ENCODE measurements around the gene TSGA10IP. TPM values are rescaled to one million over a fixed set of nuclear protein-coding genes. Genes with fewer than 3 reads are reported as not detected.

Gene TSGA10IP
- total RNA-seq, 4 donors from 2014 or later, result not detected

DNA sequence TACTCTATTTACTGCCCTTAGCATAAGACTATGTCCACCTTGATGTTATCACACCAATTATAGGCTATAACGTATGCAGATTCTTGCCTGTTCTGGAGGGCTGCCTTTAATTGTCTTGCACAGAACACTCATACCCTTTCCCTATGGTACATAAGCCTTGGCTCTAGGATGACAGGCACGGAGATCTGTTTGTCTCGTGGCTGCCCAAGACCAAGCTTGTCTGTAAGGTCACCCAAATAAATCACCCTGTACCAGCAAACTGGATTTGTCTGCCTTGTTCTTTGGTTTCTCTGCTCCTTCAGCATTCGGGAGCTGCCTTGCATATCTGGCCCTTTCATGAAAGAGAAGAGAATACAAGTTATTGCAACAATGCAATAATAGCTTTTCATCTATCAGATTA is 7.5 kb upstream of the TSGA10IP start:
- Histone ChIP-seq H3K27me3 (peaks cover 29% of the 10 kb centered on the region), H3K36me3 (no peaks in the 10 kb centered on the region), H3K9me3 (no peaks in the 10 kb centered on the region), H3K4me3 (no peak overlapping the region), H3K4me1 (no peaks in the 10 kb centered on the region), H3K27ac (no peak overlapping the region)
- TF ChIP-seq, protein P1, sequence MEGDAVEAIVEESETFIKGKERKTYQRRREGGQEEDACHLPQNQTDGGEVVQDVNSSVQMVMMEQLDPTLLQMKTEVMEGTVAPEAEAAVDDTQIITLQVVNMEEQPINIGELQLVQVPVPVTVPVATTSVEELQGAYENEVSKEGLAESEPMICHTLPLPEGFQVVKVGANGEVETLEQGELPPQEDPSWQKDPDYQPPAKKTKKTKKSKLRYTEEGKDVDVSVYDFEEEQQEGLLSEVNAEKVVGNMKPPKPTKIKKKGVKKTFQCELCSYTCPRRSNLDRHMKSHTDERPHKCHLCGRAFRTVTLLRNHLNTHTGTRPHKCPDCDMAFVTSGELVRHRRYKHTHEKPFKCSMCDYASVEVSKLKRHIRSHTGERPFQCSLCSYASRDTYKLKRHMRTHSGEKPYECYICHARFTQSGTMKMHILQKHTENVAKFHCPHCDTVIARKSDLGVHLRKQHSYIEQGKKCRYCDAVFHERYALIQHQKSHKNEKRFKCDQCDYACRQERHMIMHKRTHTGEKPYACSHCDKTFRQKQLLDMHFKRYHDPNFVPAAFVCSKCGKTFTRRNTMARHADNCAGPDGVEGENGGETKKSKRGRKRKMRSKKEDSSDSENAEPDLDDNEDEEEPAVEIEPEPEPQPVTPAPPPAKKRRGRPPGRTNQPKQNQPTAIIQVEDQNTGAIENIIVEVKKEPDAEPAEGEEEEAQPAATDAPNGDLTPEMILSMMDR (IDR thresholded peaks at IDR 0.05), result no peak
- TF ChIP-seq POLR2A (IDR thresholded peaks at IDR 0.05) (no peak), EP300 (IDR thresholded peaks at IDR 0.05) (no peak), POLR2AphosphoS5 (IDR thresholded peaks at IDR 0.05) (no peak)
- no peak for ATAC-seq
- WGBS, 2 donors (ENCODE audit: low coverage in 1 of 2), result 39 to 74% methylated on average over 2 to 4 of the region's 4 CpGs

DNA sequence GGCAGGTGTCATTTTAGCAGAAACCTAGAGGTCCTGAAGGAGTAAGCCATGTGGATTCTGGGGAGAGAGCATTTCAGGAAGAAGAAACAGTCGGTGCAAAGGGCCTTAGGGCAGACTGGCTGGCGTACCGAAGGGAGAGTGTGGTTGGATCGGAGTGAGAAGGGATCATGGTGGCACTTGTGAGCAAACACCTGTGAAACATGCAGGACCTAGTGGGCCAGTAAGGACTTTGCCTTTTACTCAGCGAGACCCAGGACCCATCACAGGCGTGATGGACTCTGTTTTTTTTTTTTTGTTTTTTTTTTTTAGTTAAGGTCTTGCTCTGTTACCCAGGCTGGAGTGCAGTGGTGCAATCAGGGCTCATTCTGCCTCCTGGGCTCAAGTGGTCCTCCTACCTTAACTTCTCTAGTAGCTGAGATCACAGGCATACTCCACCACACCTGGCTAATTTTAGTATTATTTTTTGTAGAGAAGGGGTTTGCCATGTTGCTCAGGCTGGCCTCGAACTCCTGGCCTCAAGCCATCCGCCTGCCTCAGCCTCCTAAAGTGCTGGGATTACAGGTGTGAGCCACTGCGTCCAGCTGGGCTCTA is 3.5 kb upstream of the TSGA10IP start:
- peaks cover 22% of the 10 kb centered on the region for H3K27me3 ChIP-seq
- H3K36me3 ChIP-seq, result no peaks in the 10 kb centered on the region
- peak overlapping the region in 1 of 4 donors; percentile 40 for H3K27ac ChIP-seq
- 62 to 81% methylated on average over 5 to 9 of the region's 9 CpGs for WGBS, 2 donors (ENCODE audit: low coverage in 1 of 2)
- no peaks in the 10 kb centered on the region for H3K4me1 ChIP-seq
- no peak for ATAC-seq
- H3K9me3 ChIP-seq, result no peaks in the 10 kb centered on the region
- no peak overlapping the region for H3K4me3 ChIP-seq
- no peak for TF ChIP-seq EP300 (IDR thresholded peaks at IDR 0.05)
- TF ChIP-seq POLR2AphosphoS5 (IDR thresholded peaks at IDR 0.05), result no peak
- TF ChIP-seq POLR2A (IDR thresholded peaks at IDR 0.05), result no peak
- TF ChIP-seq, protein P1 (IDR thresholded peaks at IDR 0.05), result no peak

DNA sequence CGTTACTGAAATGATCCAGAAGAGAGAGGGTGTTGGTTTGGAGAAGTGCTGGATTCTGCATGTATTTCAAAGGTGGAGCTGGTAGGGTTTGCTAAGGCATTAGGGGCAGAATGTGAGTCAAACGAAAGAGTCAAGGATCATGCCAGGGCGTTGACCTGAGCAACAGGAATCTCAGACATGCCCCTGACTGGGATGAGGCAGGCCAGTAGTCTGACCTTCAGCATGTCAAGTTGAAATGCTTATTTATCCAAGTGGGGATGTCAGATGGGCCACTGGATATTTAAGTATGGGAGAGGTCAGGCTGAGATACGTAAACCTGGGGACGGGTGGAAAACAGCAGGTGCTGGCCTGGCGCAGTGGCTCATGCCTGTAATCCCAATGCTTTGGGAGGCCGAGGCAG is 2.7 kb upstream of the TSGA10IP start:
- Histone ChIP-seq H3K27ac (no peak overlapping the region), H3K4me3 (no peak overlapping the region), H3K36me3 (no peaks in the 10 kb centered on the region), H3K9me3 (no peaks in the 10 kb centered on the region), H3K4me1 (no peaks in the 10 kb centered on the region), H3K27me3 (peaks cover 28% of the 10 kb centered on the region)
- TF ChIP-seq POLR2AphosphoS5 (IDR thresholded peaks at IDR 0.05) (no peak), EP300 (IDR thresholded peaks at IDR 0.05) (no peak), POLR2A (IDR thresholded peaks at IDR 0.05) (no peak)
- TF ChIP-seq, protein P1 (IDR thresholded peaks at IDR 0.05), result no peak
- WGBS, 2 donors (ENCODE audit: low coverage in 1 of 2), result 58 to 78% methylated on average over 3 to 7 of the region's 7 CpGs
- no peak for ATAC-seq

DNA sequence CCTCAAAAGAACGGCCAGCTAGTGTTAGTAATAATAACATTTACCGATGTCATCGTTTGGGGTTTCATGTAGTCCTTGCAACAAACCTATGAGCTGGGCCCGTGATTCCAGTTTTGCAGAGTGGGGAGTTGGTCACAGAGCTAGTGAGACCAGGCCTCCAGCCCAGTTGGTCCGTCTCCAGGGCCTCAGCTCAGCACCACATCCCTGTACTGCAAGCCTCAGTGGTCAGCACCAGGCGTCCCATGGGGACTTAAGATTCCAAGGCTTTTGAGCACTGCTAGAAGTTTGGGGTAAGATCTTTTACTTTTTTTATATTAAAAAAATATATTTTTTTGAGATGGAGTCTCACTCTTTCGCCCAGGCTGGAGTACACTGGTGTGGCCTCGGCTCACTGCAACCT is 1.1 kb upstream of the TSGA10IP start:
- Histone ChIP-seq H3K4me3 (no peak overlapping the region), H3K9me3 (no peaks in the 10 kb centered on the region), H3K36me3 (no peaks in the 10 kb centered on the region), H3K27me3 (peaks cover 25% of the 10 kb centered on the region), H3K4me1 (no peaks in the 10 kb centered on the region), H3K27ac (no peak overlapping the region)
- ATAC-seq, result no peak
- WGBS, 2 donors (ENCODE audit: low coverage in 1 of 2), result 86 to 94% methylated on average over 5 to 6 of the region's 8 CpGs
- no peak for TF ChIP-seq EP300 (IDR thresholded peaks at IDR 0.05)
- TF ChIP-seq, protein P1 (IDR thresholded peaks at IDR 0.05), result no peak
- TF ChIP-seq POLR2A (IDR thresholded peaks at IDR 0.05), result no peak
- no peak for TF ChIP-seq POLR2AphosphoS5 (IDR thresholded peaks at IDR 0.05)

DNA sequence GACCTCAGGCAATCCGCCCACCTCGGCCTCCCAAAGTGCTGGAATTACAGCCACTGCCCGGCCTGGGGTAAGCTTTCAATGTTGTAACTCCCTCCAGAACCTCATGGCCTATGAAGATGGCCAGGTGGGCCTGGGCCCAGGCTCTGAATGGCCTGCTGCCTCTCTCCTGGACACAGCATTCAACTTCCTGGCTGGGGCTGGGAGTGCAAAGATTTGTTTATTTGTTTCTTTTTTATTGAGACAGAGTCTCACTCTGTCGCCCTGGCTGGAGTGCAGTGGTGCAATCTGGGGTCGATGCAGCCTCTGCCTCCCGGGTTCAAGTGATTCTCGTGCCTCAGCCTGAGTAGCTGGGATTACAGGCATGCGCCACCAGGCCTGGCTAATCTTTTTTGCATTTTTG is 513 bp upstream of the TSGA10IP start:
- WGBS, 2 donors (ENCODE audit: low coverage in 1 of 2), result 86 to 90% methylated on average over 2 to 4 of the region's 8 CpGs
- Histone ChIP-seq H3K4me3 (no peak overlapping the region), H3K27ac (no peak overlapping the region), H3K4me1 (no peaks in the 10 kb centered on the region), H3K36me3 (no peaks in the 10 kb centered on the region), H3K9me3 (no peaks in the 10 kb centered on the region), H3K27me3 (peaks cover 21% of the 10 kb centered on the region)
- no peak for ATAC-seq
- TF ChIP-seq POLR2AphosphoS5 (IDR thresholded peaks at IDR 0.05) (no peak), EP300 (IDR thresholded peaks at IDR 0.05) (no peak), POLR2A (IDR thresholded peaks at IDR 0.05) (no peak)
- TF ChIP-seq, protein P1 (IDR thresholded peaks at IDR 0.05), result no peak

All from gastroesophageal sphincter (tissue), 4 donors.